ENCODE measurements around the gene SNRNP48. TPM values are rescaled to one million over a fixed set of nuclear protein-coding genes. Genes with fewer than 3 reads are reported as not detected.

The SNRNP48 gene
- total RNA-seq, 1 donor from 2014 or later = 9.6 TPM

DNA sequence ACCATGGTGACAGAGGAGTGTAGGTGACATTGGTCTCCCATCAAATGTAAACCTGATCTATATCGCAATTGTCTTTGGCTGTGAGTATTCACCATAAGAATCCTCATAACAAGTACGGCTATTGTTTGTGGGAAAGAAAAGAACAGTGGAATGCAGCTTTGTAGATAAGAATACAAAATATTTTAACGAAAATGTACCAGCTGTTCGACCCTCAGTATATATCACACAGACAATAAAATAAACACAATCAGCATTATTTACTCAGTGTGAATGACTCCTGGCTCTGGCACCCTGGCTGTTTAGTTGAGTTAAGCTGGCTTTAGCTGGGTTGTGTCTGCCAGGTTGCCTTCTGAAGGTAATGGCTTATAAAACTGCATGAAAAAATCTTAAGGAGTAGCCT is 43.4 kb downstream of the SNRNP48 start:
- no peak overlapping the region for H3K27ac ChIP-seq
- no peaks in the 10 kb centered on the region for H3K27me3 ChIP-seq
- H3K4me1 ChIP-seq = no peaks in the 10 kb centered on the region
- intact Hi-C loops (cut with DNase I) = no loop called here
- no peak for TF ChIP-seq POLR2A (IDR thresholded peaks at IDR 0.05)
- TF ChIP-seq, protein P1, sequence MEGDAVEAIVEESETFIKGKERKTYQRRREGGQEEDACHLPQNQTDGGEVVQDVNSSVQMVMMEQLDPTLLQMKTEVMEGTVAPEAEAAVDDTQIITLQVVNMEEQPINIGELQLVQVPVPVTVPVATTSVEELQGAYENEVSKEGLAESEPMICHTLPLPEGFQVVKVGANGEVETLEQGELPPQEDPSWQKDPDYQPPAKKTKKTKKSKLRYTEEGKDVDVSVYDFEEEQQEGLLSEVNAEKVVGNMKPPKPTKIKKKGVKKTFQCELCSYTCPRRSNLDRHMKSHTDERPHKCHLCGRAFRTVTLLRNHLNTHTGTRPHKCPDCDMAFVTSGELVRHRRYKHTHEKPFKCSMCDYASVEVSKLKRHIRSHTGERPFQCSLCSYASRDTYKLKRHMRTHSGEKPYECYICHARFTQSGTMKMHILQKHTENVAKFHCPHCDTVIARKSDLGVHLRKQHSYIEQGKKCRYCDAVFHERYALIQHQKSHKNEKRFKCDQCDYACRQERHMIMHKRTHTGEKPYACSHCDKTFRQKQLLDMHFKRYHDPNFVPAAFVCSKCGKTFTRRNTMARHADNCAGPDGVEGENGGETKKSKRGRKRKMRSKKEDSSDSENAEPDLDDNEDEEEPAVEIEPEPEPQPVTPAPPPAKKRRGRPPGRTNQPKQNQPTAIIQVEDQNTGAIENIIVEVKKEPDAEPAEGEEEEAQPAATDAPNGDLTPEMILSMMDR (IDR thresholded peaks at IDR 0.05) = no peak
- TF ChIP-seq POLR2AphosphoS5 (IDR thresholded peaks at IDR 0.05; ENCODE audit: insufficient read depth in 1 of 2, low read depth in 1 of 2) = no peak
- H3K36me3 ChIP-seq = no peaks in the 10 kb centered on the region
- no peak overlapping the region for H3K4me3 ChIP-seq
- no peaks in the 10 kb centered on the region for H3K9me3 ChIP-seq
- no peak for DNase-seq (ENCODE audit: extremely low spot score in 2 of 2)

DNA sequence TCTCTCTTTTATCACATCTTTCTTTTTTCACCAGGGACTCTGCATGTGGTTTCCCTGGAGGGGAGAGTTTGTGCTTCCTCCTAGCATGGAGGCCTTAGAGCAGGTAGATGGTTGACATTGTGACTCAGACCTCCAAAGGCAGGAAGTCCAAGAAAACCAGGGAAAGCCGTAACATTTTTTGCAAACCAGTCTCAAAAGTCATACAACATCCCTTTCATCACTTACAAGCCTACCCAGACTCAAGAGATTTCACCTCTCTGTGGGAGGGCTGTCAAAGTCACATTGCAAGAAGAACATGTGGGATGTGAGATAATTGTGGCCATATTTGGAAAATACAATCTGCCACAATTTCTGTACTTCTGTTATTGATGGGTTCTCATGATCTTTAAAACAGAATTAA is 46.2 kb downstream of the SNRNP48 start:
- intact Hi-C loops (cut with DNase I) = no loop called here
- H3K4me1 ChIP-seq = no peaks in the 10 kb centered on the region
- no peak overlapping the region for H3K4me3 ChIP-seq
- no peak overlapping the region for H3K27ac ChIP-seq
- no peak for TF ChIP-seq POLR2A (IDR thresholded peaks at IDR 0.05)
- TF ChIP-seq, protein P1 (IDR thresholded peaks at IDR 0.05) = no peak
- no peak for DNase-seq (ENCODE audit: extremely low spot score in 2 of 2)
- H3K9me3 ChIP-seq = no peaks in the 10 kb centered on the region
- no peaks in the 10 kb centered on the region for H3K27me3 ChIP-seq
- no peaks in the 10 kb centered on the region for H3K36me3 ChIP-seq

DNA sequence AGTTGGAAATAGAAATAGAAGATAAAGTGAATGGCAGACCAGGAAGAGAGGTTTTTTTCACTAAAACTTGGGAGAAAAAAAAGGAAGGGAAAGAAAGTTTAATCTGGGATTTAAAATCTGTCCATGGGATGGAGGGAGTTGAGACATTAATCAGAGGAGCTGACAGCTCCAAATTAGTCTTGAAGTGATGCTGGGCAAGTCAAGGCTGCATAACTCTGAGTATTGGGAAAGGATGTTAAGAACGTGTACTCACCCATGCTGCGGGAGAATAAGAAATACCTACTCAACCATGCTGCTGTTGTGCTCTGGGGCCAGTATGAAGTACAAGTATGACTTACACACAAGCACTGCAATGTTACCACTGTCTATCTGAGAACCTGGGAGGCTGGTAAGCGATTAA is 47.5 kb downstream of the SNRNP48 start:
- no peak overlapping the region for H3K27ac ChIP-seq
- TF ChIP-seq POLR2A (IDR thresholded peaks at IDR 0.05) = no peak
- TF ChIP-seq POLR2AphosphoS5 (IDR thresholded peaks at IDR 0.05; ENCODE audit: insufficient read depth in 1 of 2, low read depth in 1 of 2) = no peak
- TF ChIP-seq, protein P1 (IDR thresholded peaks at IDR 0.05) = no peak
- H3K27me3 ChIP-seq = no peaks in the 10 kb centered on the region
- intact Hi-C loops (cut with DNase I) = no loop called here
- H3K4me3 ChIP-seq = no peak overlapping the region
- no peaks in the 10 kb centered on the region for H3K9me3 ChIP-seq
- no peaks in the 10 kb centered on the region for H3K4me1 ChIP-seq
- DNase-seq (ENCODE audit: extremely low spot score in 2 of 2) = no peak
- H3K36me3 ChIP-seq = no peaks in the 10 kb centered on the region

DNA sequence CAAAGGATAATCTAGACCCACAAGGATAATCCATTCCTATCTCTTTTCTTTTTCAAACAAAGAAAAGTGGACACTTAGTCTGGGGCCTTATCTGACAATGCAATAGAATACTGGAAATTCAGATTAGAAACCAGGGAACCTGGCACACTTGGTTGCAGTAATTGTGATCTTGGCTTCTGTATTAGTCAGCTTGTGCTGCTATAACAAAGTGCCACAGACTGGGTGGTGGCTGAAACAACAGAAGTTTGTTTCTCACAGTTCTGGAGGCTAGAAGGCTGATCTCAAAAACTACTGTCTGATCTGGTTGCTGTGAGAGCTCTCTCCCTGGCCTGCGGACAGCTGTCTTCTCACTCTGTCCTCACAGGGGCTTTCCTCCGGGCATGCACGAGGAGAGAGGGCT is 49.4 kb downstream of the SNRNP48 start:
- no peak for DNase-seq (ENCODE audit: extremely low spot score in 2 of 2)
- intact Hi-C loops (cut with DNase I) = no loop called here
- Histone ChIP-seq H3K36me3 (no peaks in the 10 kb centered on the region), H3K27me3 (no peaks in the 10 kb centered on the region), H3K4me1 (no peaks in the 10 kb centered on the region), H3K9me3 (no peaks in the 10 kb centered on the region), H3K4me3 (no peak overlapping the region), H3K27ac (no peak overlapping the region)
- TF ChIP-seq POLR2A (IDR thresholded peaks at IDR 0.05) (no peak), POLR2AphosphoS5 (IDR thresholded peaks at IDR 0.05; ENCODE audit: insufficient read depth in 1 of 2, low read depth in 1 of 2) (no peak)
- TF ChIP-seq, protein P1 (IDR thresholded peaks at IDR 0.05) = no peak

DNA sequence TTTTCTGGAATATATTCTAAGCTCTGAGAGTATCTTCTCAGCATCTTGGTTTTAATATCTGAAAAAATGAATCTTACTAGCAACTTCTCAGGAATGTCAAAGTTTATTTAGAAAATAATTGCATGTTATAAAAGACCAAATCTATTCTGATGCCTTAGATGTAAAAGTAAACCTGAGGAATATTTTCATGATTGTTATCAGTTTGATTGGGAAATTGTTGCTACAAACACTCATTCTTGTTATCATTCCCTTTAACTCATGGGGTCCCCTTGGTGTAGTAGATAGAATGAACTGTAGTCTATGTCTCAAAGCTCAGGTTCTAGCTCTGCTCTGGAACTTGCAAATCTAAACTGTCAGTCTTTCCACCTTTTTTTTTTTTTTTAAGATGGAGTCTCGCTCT is 50.0 kb downstream of the SNRNP48 start:
- TF ChIP-seq POLR2A (IDR thresholded peaks at IDR 0.05) (no peak), POLR2AphosphoS5 (IDR thresholded peaks at IDR 0.05; ENCODE audit: insufficient read depth in 1 of 2, low read depth in 1 of 2) (no peak)
- TF ChIP-seq, protein P1 (IDR thresholded peaks at IDR 0.05) = no peak

More for the DNA sequence above, 50.0 kb downstream of the SNRNP48 start:
- no peak overlapping the region for H3K4me3 ChIP-seq
- intact Hi-C loops (cut with DNase I) = no loop called here
- no peaks in the 10 kb centered on the region for H3K9me3 ChIP-seq
- no peaks in the 10 kb centered on the region for H3K36me3 ChIP-seq
- no peaks in the 10 kb centered on the region for H3K4me1 ChIP-seq
- H3K27ac ChIP-seq = no peak overlapping the region
- H3K27me3 ChIP-seq = no peaks in the 10 kb centered on the region
- DNase-seq (ENCODE audit: extremely low spot score in 2 of 2) = no peak

All from vagina (tissue), 2 donors.